ENCODE measurements around the gene CD84.

DNA sequence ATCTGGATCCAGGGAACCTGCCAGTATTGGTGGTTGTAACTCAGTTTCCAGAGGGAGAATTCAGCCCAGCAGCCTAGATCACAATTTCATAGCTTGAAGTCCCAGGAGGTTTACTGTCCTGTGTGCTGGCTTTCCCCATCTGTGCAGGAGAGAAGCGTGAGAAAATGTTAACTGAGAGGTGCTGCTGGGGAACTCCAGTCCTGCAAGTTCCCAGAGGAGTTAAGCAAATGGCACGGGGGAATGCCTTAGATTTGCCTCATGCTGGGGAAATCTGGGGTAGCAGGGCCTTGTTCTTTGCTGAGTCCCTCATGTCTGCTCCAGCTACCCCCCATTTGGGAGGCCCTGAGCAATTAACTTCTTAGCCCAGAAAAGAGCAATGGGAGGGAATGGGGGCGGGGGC, 31.1 kb downstream of the CD84 start:
- no peak for TF ChIP-seq POLR2AphosphoS5 (IDR thresholded peaks at IDR 0.05; ENCODE audit: insufficient read depth in 1 of 2, low read depth in 1 of 2)
- TF ChIP-seq, protein P1, sequence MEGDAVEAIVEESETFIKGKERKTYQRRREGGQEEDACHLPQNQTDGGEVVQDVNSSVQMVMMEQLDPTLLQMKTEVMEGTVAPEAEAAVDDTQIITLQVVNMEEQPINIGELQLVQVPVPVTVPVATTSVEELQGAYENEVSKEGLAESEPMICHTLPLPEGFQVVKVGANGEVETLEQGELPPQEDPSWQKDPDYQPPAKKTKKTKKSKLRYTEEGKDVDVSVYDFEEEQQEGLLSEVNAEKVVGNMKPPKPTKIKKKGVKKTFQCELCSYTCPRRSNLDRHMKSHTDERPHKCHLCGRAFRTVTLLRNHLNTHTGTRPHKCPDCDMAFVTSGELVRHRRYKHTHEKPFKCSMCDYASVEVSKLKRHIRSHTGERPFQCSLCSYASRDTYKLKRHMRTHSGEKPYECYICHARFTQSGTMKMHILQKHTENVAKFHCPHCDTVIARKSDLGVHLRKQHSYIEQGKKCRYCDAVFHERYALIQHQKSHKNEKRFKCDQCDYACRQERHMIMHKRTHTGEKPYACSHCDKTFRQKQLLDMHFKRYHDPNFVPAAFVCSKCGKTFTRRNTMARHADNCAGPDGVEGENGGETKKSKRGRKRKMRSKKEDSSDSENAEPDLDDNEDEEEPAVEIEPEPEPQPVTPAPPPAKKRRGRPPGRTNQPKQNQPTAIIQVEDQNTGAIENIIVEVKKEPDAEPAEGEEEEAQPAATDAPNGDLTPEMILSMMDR (IDR thresholded peaks at IDR 0.05): no peak
